ENCODE measurements around the gene TSEN2. TPM values are rescaled to one million over a fixed set of nuclear protein-coding genes. Genes with fewer than 3 reads are reported as not detected.

TSEN2 gene
- total and polyA plus RNA-seq, 2 of the 13 experiments (the other 11 are each of a cell fraction or from before 2014, with no cell fraction given): 11.0 to 17.3 TPM

GRCh38 chr3:12495749-12496452 is 11.6 kb downstream of the TSEN2 start:
- intact Hi-C loops (cut with micrococcal nuclease; ENCODE audit: unreplicated experiment) (no loop called here), in situ Hi-C loops (cut with HindIII; ENCODE audit: extremely low pct_ligation_motif_present, low pct_unique_long_range_greater_than_20kb) (no loop called here)
- CTCF ChIA-PET (ENCODE audit: low intra/inter-chr PET ratio, low total read pairs): no interaction called here
- ATAC-seq (peak; percentile 71), DNase-seq (ENCODE audit: low spot score) (no peak), FAIRE-seq (peak; percentile 21)
- BruUV-seq (replicated peaks): no TSS peak
- peak overlapping the region; percentile 31 for H3K4me2 ChIP-seq (ENCODE audit: low read depth, low read length)
- peak overlapping the region; percentile 41 for H3K27ac ChIP-seq (ENCODE audit: extremely low read length, insufficient read depth, low read length)
- peaks cover 9 to 49% of the 10 kb centered on the region in 2 experiments for H3K36me3 ChIP-seq (replicated peaks in 1 of 2; ENCODE audit: control insufficient read depth in 1 of 2, insufficient read depth in 2 of 2, low read length in 2 of 2)
- no peak overlapping the region for H2AFZ ChIP-seq (ENCODE audit: low read length)
- H4K20me1 ChIP-seq (ENCODE audit: insufficient read depth, low read length): no peaks in the 10 kb centered on the region
- no peaks in the 10 kb centered on the region for H3K27me3 ChIP-seq (ENCODE audit: control insufficient read depth in 1 of 2, insufficient read depth in 2 of 2, low read length in 2 of 2)
- H3K9ac ChIP-seq (ENCODE audit: insufficient read depth, low read depth, low read length): no peak overlapping the region
- TF ChIP-seq ZFYVE20 (CRISPR knock-in tag; IDR thresholded peaks at IDR 0.05; ENCODE audit: borderline replicate concordance, low read depth) (no peak), TCF7 (IDR thresholded peaks at IDR 0.05; ENCODE audit: low read depth) (no peak), BCL6 (CRISPR knock-in tag; IDR thresholded peaks at IDR 0.05) (peak; percentile 97), GTF2F1 (IDR thresholded peaks at IDR 0.05; ENCODE audit: low read length) (no peak), CTCF (CRISPR knock-in tag; IDR thresholded peaks at IDR 0.05) (peak; percentile 30; the same call in 1 of the 2 replicates), THRA (CRISPR knock-in tag; IDR thresholded peaks at IDR 0.05; ENCODE audit: borderline replicate concordance) (peak; percentile 40; the same call in 1 of the 2 replicates), PRPF4 (IDR thresholded peaks at IDR 0.05; ENCODE audit: low read depth, low read length, poor library complexity, severe bottlenecking) (no peak), STAG1 (CRISPR knock-in tag; IDR thresholded peaks at IDR 0.05) (peak; percentile 29; the same call in 1 of the 2 replicates), GFI1 (CRISPR knock-in tag; IDR thresholded peaks at IDR 0.05; ENCODE audit: borderline replicate concordance) (peak; percentile 52; the same call in 1 of the 2 replicates)
- H3K4me3 ChIP-seq (replicated peaks in 1 of 3; ENCODE audit: insufficient read depth in 1 of 3, low read depth in 2 of 3, low read length in 3 of 3): no peak overlapping the region
- POLR2A ChIA-PET: interaction anchor here (2.3 kb wide), 1 partner anchor 12 kb away, joined by 13 read pairs; the partner anchor contains the start of gene TSEN2
- H3K79me2 ChIP-seq (ENCODE audit: insufficient read depth, low read length): no peaks in the 10 kb centered on the region
- 76% methylated on average over 7 of the region's 8 CpGs for WGBS (ENCODE audit: low lambda C conversion rate)
- H3K4me1 ChIP-seq (ENCODE audit: insufficient read depth, low read length): peaks cover 23% of the 10 kb centered on the region
- H3K9me3 ChIP-seq (ENCODE audit: low read length): no peaks in the 10 kb centered on the region
